ENCODE data around the gene BGLAP. TPM values are rescaled to one million over a fixed set of nuclear protein-coding genes. Genes with fewer than 3 reads are reported as not detected.
A peak's percentile ranks its signal among the peaks of the same experiment; 100 is the strongest.

BGLAP gene
- total RNA-seq, 2 experiments from 2014 or later: 2.2 to 2.5 TPM

DNA sequence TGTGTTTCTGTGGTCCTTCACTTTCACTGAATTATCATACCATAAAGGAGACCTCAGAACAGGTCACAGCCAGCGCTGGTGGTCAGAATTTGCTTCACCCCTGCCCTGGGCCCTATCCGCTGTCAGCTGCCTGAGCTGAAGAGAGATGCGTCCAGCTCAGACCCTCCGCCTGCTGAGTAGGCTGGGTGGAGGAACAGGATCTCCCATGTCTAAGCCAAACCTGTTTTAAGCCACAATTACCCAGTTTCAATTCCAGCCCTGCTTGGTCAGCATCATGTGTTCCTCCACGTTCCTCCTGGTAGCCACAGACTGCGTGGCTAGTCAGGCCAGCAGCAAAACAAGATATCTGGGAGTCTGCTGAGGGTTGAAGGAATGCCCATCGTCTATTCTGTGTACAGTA lies 13.5 kb upstream of the BGLAP start:
- DNase-seq (no peak), ATAC-seq (no peak)
- TF ChIP-seq, protein P1, sequence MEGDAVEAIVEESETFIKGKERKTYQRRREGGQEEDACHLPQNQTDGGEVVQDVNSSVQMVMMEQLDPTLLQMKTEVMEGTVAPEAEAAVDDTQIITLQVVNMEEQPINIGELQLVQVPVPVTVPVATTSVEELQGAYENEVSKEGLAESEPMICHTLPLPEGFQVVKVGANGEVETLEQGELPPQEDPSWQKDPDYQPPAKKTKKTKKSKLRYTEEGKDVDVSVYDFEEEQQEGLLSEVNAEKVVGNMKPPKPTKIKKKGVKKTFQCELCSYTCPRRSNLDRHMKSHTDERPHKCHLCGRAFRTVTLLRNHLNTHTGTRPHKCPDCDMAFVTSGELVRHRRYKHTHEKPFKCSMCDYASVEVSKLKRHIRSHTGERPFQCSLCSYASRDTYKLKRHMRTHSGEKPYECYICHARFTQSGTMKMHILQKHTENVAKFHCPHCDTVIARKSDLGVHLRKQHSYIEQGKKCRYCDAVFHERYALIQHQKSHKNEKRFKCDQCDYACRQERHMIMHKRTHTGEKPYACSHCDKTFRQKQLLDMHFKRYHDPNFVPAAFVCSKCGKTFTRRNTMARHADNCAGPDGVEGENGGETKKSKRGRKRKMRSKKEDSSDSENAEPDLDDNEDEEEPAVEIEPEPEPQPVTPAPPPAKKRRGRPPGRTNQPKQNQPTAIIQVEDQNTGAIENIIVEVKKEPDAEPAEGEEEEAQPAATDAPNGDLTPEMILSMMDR (IDR thresholded peaks at IDR 0.05): no peak
- ChIA-PET CTCF (interaction anchor here (0.9 to 7.0 kb wide), 3 partner anchors 34 to 101 kb away, joined by 3 to 50 read pairs (median 4); partner anchors contain the start of gene SLC25A44), POLR2A (interaction anchor here (0.9 to 1.2 kb wide), 4 partner anchors 15 to 81 kb away, joined by 3 to 6 read pairs (median 4); partner anchors contain the start of gene PMF1)
- Mint-ChIP-seq H3K36me3 (ENCODE audit: low read depth) (peaks cover 34% of the 10 kb centered on the region), H3K9me3 (no peaks in the 10 kb centered on the region), H3K4me3 (no peak overlapping the region), H3K4me1 (ENCODE audit: low read depth) (peaks cover 33% of the 10 kb centered on the region), H3K27me3 (no peaks in the 10 kb centered on the region), H3K27ac (peak overlapping the region; percentile 75)
- intact Hi-C loops (cut with micrococcal nuclease): loop anchor here (10.0 kb wide), 1 partner anchor 134 kb away; no protein-coding TSS in a partner anchor

DNA sequence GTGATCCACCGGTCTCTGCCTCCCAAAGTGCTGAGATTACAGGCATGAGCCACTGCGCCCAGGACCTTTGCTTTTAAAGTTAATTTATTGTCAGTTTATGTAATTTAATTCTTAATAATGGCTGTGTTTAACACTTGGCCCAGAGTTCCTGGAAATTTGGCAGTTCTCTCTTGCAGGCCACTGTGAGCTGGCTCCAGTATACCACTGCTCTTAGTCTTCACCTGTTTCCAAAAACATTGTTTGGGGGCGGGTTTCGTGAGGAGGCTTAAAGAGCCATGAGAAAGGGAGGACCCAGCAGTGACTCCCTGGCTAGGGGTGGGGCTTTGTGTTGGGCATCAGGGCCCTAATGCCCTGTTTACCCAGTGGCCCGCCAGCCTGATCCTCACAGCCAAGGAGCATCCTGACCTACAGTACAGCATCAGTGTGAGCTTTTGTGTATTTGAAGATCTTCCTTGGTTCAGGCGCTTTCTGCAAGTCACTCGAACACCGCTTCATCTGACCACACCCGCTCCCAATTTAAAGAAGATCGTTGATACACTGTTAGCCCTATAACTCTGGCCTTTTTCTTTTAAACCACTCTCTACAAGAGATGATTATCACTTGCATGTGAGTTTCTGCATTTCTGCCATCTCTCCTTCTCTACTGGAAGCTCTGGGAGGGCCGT lies 12.0 kb upstream of the BGLAP start:
- Mint-ChIP-seq H3K36me3 (ENCODE audit: low read depth) (peaks cover 39% of the 10 kb centered on the region), H3K4me1 (ENCODE audit: low read depth) (peaks cover 24% of the 10 kb centered on the region), H3K27ac (no peak overlapping the region), H3K27me3 (no peaks in the 10 kb centered on the region), H3K9me3 (no peaks in the 10 kb centered on the region), H3K4me3 (no peak overlapping the region)
- CTCF ChIA-PET: interaction anchor here (0.9 to 7.0 kb wide), 7 partner anchors 12 to 102 kb away, joined by 3 to 50 read pairs (median 3); partner anchors contain the start of genes BGLAP and SLC25A44
- intact Hi-C loops (cut with micrococcal nuclease): loop anchor here (10.0 kb wide), 1 partner anchor 135 kb away; no protein-coding TSS in a partner anchor
- POLR2A ChIA-PET: interaction anchor here (0.8 to 1.7 kb wide), 6 partner anchors 9 to 82 kb away, joined by 3 to 6 read pairs (median 4); partner anchors contain the start of gene PMF1
- ATAC-seq (no peak), DNase-seq (no peak)
- TF ChIP-seq, protein P1 (IDR thresholded peaks at IDR 0.05): no peak

DNA sequence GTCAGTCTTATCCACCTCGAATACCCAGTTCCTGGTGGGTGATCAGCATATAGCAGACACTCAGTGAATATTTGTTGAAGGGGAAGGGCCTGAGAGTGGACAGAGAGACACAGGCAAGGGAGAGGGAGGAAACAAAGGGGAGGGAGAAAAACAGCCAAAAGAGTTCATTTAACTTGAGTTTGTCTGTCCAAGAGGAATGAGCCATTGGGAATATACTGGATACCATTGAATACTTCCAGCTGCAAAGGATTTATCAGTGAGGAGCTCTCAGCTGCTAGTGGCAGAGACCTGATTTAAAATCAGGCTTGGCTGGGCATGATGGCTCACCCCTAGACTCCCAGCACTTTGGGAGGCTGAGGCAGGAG lies 11.5 kb upstream of the BGLAP start:
- Mint-ChIP-seq H3K9me3 (no peaks in the 10 kb centered on the region), H3K4me3 (no peak overlapping the region), H3K4me1 (ENCODE audit: low read depth) (peaks cover 18% of the 10 kb centered on the region), H3K36me3 (ENCODE audit: low read depth) (peaks cover 36% of the 10 kb centered on the region), H3K27me3 (no peaks in the 10 kb centered on the region), H3K27ac (no peak overlapping the region)
- ATAC-seq (no peak), DNase-seq (no peak)
- TF ChIP-seq, protein P1 (IDR thresholded peaks at IDR 0.05): no peak
- ChIA-PET POLR2A (interaction anchor here (0.8 to 1.7 kb wide), 5 partner anchors 9 to 83 kb away, joined by 3 to 6 read pairs (median 3); no protein-coding TSS in a partner anchor), CTCF (interaction anchor here (0.7 to 1.5 kb wide), 4 partner anchors 11 to 89 kb away, joined by 3 to 4 read pairs (median 3); partner anchors contain the start of gene BGLAP)
- intact Hi-C loops (cut with micrococcal nuclease): no loop called here

DNA sequence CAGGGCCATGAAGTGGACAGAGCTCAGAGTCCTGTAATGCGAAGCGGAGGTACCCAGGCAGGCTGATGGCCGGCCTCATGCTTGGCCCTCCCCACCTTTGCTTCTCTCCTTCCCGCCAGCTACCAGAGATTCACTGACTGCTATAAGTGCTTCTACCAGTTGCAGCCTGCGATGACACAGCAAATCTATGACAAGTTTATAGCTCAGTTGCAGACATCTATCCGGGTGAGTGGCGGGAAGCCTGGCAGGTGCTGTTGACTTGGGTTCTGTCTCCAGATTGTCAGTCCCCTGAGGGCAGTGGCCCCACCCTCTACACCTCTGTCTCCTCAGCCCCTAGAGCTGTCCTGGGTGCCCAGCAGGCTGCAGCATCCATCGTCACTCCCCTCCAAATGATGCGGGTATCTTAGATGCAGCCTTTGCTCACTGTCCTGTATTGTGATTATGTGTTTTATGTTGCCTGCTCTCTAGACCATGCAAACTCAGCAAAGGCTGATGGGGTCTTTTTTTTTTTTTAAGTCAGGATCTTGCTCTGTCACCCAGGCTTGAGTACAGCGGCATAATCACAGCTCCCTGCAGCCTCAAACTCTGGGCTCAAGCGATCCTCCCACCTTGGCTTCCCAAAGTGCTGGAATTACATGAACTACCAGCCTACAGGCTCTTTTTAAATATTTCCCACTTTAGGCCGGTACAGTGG lies 9.6 kb upstream of the BGLAP start:
- TF ChIP-seq, protein P1 (IDR thresholded peaks at IDR 0.05): no peak
- no peak for DNase-seq
- intact Hi-C loops (cut with micrococcal nuclease): no loop called here
- Mint-ChIP-seq H3K27me3 (no peaks in the 10 kb centered on the region), H3K4me1 (ENCODE audit: low read depth) (peaks cover 6% of the 10 kb centered on the region), H3K9me3 (no peaks in the 10 kb centered on the region), H3K27ac (no peak overlapping the region), H3K36me3 (ENCODE audit: low read depth) (peaks cover 33% of the 10 kb centered on the region), H3K4me3 (no peak overlapping the region)
- no peak for ATAC-seq
- ChIA-PET CTCF (interaction anchor here (1.0 to 2.2 kb wide), 5 partner anchors 10 to 103 kb away, joined by 3 to 7 read pairs (median 4); partner anchors contain the start of gene BGLAP), POLR2A (interaction anchor here (1.0 to 2.3 kb wide), 4 partner anchors 13 to 134 kb away, joined by 3 to 9 read pairs (median 4); no protein-coding TSS in a partner anchor)

Data from activated CD8-positive, alpha-beta T cell treated with anti-CD3 and anti-CD28 coated beads for 36 hours (primary cell).